ENCODE measurements around the gene VDAC1. TPM values are rescaled to one million over a fixed set of nuclear protein-coding genes. Genes with fewer than 3 reads are reported as not detected.

Gene VDAC1
- total RNA-seq, 3 donors from 2014 or later: 153 to 283 (median 246) TPM

- ATAC-seq (no peak), DNase-seq (no peak)
- intact Hi-C loops (cut with DNase I, micrococcal nuclease): no loop called here
- no peak for TF ChIP-seq CTCF (IDR thresholded peaks at IDR 0.05)
- Histone ChIP-seq H3K4me1 (ENCODE audit: low read depth) (peaks cover 19% of the 10 kb centered on the region), H3K36me3 (ENCODE audit: low read depth) (peaks cover 7% of the 10 kb centered on the region), H3K9me3 (no peaks in the 10 kb centered on the region), H3K4me3 (no peak overlapping the region)
Measured at GRCh38 chr5:133993185-133993936, 11.4 kb downstream of the VDAC1 start.

GRCh38 chr5:133992429-133993155 is 12.2 kb downstream of the VDAC1 start:
- Histone ChIP-seq H3K4me1 (ENCODE audit: low read depth) (peaks cover 19% of the 10 kb centered on the region), H3K36me3 (ENCODE audit: low read depth) (peaks cover 8% of the 10 kb centered on the region), H3K4me3 (no peak overlapping the region), H3K9me3 (no peaks in the 10 kb centered on the region)
- ATAC-seq: no peak
- no peak for TF ChIP-seq CTCF (IDR thresholded peaks at IDR 0.05)
- intact Hi-C loops (cut with DNase I, micrococcal nuclease): no loop called here
- no peak for DNase-seq

GRCh38 chr5:133991171-133991910 is 13.4 kb downstream of the VDAC1 start:
- no peak for ATAC-seq
- intact Hi-C loops (cut with DNase I, micrococcal nuclease): no loop called here

GRCh38 chr5:133990396-133990795 is 14.4 kb downstream of the VDAC1 start:
- DNase-seq: no peak
- no peak for TF ChIP-seq CTCF (IDR thresholded peaks at IDR 0.05)
- Histone ChIP-seq H3K9me3 (no peaks in the 10 kb centered on the region), H3K4me1 (ENCODE audit: low read depth) (peaks cover 10% of the 10 kb centered on the region), H3K36me3 (ENCODE audit: low read depth) (peaks cover 8% of the 10 kb centered on the region), H3K4me3 (no peak overlapping the region)
- no peak for ATAC-seq
- intact Hi-C loops (cut with DNase I, micrococcal nuclease): no loop called here

More at GRCh38 chr5:133991171-133991910, 13.4 kb downstream of the VDAC1 start:
- H3K4me3 ChIP-seq: no peak overlapping the region
- DNase-seq: no peak
- H3K9me3 ChIP-seq: no peaks in the 10 kb centered on the region
- TF ChIP-seq CTCF (IDR thresholded peaks at IDR 0.05): no peak
- peaks cover 19% of the 10 kb centered on the region for H3K4me1 ChIP-seq (ENCODE audit: low read depth)
- peaks cover 8% of the 10 kb centered on the region for H3K36me3 ChIP-seq (ENCODE audit: low read depth)

- H3K4me1 ChIP-seq (ENCODE audit: low read depth): no peaks in the 10 kb centered on the region
- intact Hi-C loops (cut with DNase I, micrococcal nuclease): no loop called here
- DNase-seq: no peak
- H3K36me3 ChIP-seq (ENCODE audit: low read depth): peaks cover 12% of the 10 kb centered on the region
- ATAC-seq: no peak
- no peaks in the 10 kb centered on the region for H3K9me3 ChIP-seq
- no peak overlapping the region for H3K4me3 ChIP-seq
- no peak for TF ChIP-seq CTCF (IDR thresholded peaks at IDR 0.05)
Measured at GRCh38 chr5:133985540-133986180, 19.1 kb downstream of the VDAC1 start.
